ENCODE measurements around the gene PPP2R1B.

GRCh38 chr11:111691741-111692140, 74.4 kb downstream of the PPP2R1B start:
- TF ChIP-seq, protein P1, sequence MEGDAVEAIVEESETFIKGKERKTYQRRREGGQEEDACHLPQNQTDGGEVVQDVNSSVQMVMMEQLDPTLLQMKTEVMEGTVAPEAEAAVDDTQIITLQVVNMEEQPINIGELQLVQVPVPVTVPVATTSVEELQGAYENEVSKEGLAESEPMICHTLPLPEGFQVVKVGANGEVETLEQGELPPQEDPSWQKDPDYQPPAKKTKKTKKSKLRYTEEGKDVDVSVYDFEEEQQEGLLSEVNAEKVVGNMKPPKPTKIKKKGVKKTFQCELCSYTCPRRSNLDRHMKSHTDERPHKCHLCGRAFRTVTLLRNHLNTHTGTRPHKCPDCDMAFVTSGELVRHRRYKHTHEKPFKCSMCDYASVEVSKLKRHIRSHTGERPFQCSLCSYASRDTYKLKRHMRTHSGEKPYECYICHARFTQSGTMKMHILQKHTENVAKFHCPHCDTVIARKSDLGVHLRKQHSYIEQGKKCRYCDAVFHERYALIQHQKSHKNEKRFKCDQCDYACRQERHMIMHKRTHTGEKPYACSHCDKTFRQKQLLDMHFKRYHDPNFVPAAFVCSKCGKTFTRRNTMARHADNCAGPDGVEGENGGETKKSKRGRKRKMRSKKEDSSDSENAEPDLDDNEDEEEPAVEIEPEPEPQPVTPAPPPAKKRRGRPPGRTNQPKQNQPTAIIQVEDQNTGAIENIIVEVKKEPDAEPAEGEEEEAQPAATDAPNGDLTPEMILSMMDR (IDR thresholded peaks at IDR 0.05): no peak
- no peak for TF ChIP-seq POLR2A (IDR thresholded peaks at IDR 0.05)
- TF ChIP-seq POLR2AphosphoS5 (IDR thresholded peaks at IDR 0.05): no peak

Data from prostate gland (tissue), 2 donors.